A549 (cell line): ENCODE data around the gene EML1. TPM values are rescaled to one million over a fixed set of nuclear protein-coding genes. Genes with fewer than 3 reads are reported as not detected.

Source experiments
- ATAC-seq, 2 experiments: fragments of 200-7000 bp in 1 of 2; fragments of >200 bp in 1 of 2; cut with Nextera tagmentation in 1 of 2; cut with Tn5 transposase in 1 of 2; 3 replicates each; pipeline versions ENCODE4 v1.8.0 to v1.9.1; 2018 to 2020; ENCODE audit warnings: mild to moderate bottlenecking in 1 of 2, moderate library complexity in 1 of 2
- CTCF ChIA-PET: fragments of 300-600 bp; sonication (Branson Sonifier 250); formaldehyde crosslinking; extraction: SDS; loops from one replicate; lab custom pipeline; 2021; ENCODE audit warnings: antibody characterized with exemption, inconsistent platforms; lab: Yijun Ruan, JAX
- POLR2A ChIA-PET: fragments of 350-600 bp; formaldehyde crosslinking; extraction: SDS; loops from one replicate; lab custom pipeline; 2021; ENCODE audit warnings: antibody characterized with exemption, inconsistent platforms; lab: Yijun Ruan, JAX
- DNase-seq, 2 experiments: peaks; one replicate each; pipeline versions ENCODE4 v3.0.0 to v3.0.0-alpha.2; 2011 to 2016; ENCODE audit warnings: low read depth in 1 of 2, low spot score in 1 of 2
- FAIRE-seq: peaks from 2 replicates; lab custom pipeline; 2011; peaks lifted over from hg19 to GRCh38; lab: Jason Lieb, UNC
- H3K27ac ChIP-seq, 2 experiments: fragments of >200 bp; sonication (Bioruptor Twin); formaldehyde crosslinking; 3 replicates each; pipeline ENCODE4 v1.5.1; 2016 to 2017
- H3K4me1 ChIP-seq: fragments of >200 bp; sonication (Bioruptor Twin); formaldehyde crosslinking; 3 replicates; pipeline ENCODE4 v1.6.1; 2016
- H3K4me2 ChIP-seq: fragments of >200 bp; sonication (Bioruptor Twin); formaldehyde crosslinking; 3 replicates; pipeline ENCODE4 v1.6.1; 2016
- H3K4me3 ChIP-seq: fragments of >200 bp; sonication (Bioruptor Twin); formaldehyde crosslinking; 3 replicates; pipeline ENCODE4 v1.5.1; 2016
- H3K9me3 ChIP-seq: fragments of >200 bp; sonication (Bioruptor Twin); formaldehyde crosslinking; 3 replicates; pipeline ENCODE4 v1.6.1; 2016
- CBX2 ChIP-seq: fragments of 200-600 bp; sonication (generic); IDR thresholded peaks from 2 replicates; pipeline ENCODE4 v1.6.1; 2016; ENCODE audit warnings: low read depth, mild to moderate bottlenecking, borderline replicate concordance
- CBX8 ChIP-seq: fragments of 200-600 bp; sonication (generic); IDR thresholded peaks from 2 replicates; pipeline ENCODE4 v1.6.1; 2016
- CHD2 ChIP-seq: fragments of 150-350 bp; IDR thresholded peaks from 2 replicates; pipeline ENCODE4 v1.6.1; 2014; ENCODE audit warnings: low read length; ENCODE audit not compliant: partially characterized antibody
- EHF ChIP-seq: fragments of 250-450 bp; sonication (Bioruptor Pico); IDR thresholded peaks from 2 replicates; pipeline ENCODE4 v1.5.0; 2020; ENCODE audit warnings: mild to moderate bottlenecking
- EP300 ChIP-seq, 2 experiments: fragments of >200 bp; sonication (Bioruptor Twin); formaldehyde crosslinking; IDR thresholded peaks; 2 replicates in 1 of 2; 3 replicates in 1 of 2; pipeline ENCODE4 v1.6.1; 2016 to 2017
- FOSB ChIP-seq: fragments of 250-450 bp; sonication (Bioruptor Pico); IDR thresholded peaks from 2 replicates; pipeline ENCODE4 v1.5.0; 2020; ENCODE audit warnings: mild to moderate bottlenecking, moderate library complexity
- FOSL2 ChIP-seq, 2 experiments: fragments of 450-650 bp in 1 of 2; fragments of >200 bp in 1 of 2; sonication (Bioruptor Twin) in 1 of 2; formaldehyde crosslinking; IDR thresholded peaks; 2 replicates each; pipeline versions ENCODE4 v1.5.0 to v1.6.1; 2016 to 2020; ENCODE audit warnings: mild to moderate bottlenecking in 1 of 2, moderate library complexity in 1 of 2
- GATA3 ChIP-seq: IDR thresholded peaks from 2 replicates; pipeline ENCODE4 v1.6.1; 2012; ENCODE audit warnings: borderline replicate concordance
- HOXA7 ChIP-seq: fragments of 250-450 bp; sonication (Bioruptor Pico); IDR thresholded peaks from 2 replicates; pipeline ENCODE4 v1.5.0; 2020; ENCODE audit warnings: mild to moderate bottlenecking, moderate library complexity
- HOXB13 ChIP-seq: fragments of 250-450 bp; sonication (Bioruptor Pico); IDR thresholded peaks from 2 replicates; pipeline ENCODE4 v1.5.0; 2020; ENCODE audit warnings: low read depth, mild to moderate bottlenecking, moderate library complexity
- JUN ChIP-seq, 2 experiments: fragments of >200 bp; sonication (Bioruptor Twin); formaldehyde crosslinking; IDR thresholded peaks; 2 replicates in 1 of 2; 3 replicates in 1 of 2; pipeline ENCODE4 v1.6.1; 2016 to 2017
- KDM5A ChIP-seq: fragments of 200-600 bp; sonication (generic); IDR thresholded peaks from 2 replicates; pipeline ENCODE4 v1.6.1; 2016; ENCODE audit warnings: antibody characterized with exemption, mild to moderate bottlenecking
- MAZ ChIP-seq: fragments of 150-350 bp; IDR thresholded peaks from 2 replicates; pipeline ENCODE4 v1.6.1; 2014; ENCODE audit warnings: antibody characterized with exemption, low read depth, low read length, borderline replicate concordance
- NPAS2 ChIP-seq: fragments of 250-450 bp; sonication (Bioruptor Pico); IDR thresholded peaks from 2 replicates; pipeline ENCODE4 v1.8.0; 2022; ENCODE audit warnings: mild to moderate bottlenecking, moderate library complexity, borderline replicate concordance
- NR3C1 ChIP-seq: fragments of >200 bp; sonication (Bioruptor Twin); formaldehyde crosslinking; IDR thresholded peaks from 3 replicates; pipeline ENCODE4 v1.6.1; 2017
- PHF8 ChIP-seq: fragments of 200-600 bp; sonication (generic); IDR thresholded peaks from 2 replicates; pipeline ENCODE4 v1.6.1; 2016; ENCODE audit warnings: low read depth, mild to moderate bottlenecking, antibody characterized with exemption, moderate library complexity, borderline replicate concordance
- POLR2A ChIP-seq: IDR thresholded peaks from 2 replicates; pipeline ENCODE4 v1.6.1; 2012; ENCODE audit warnings: mild to moderate bottlenecking, low read length
- RARB ChIP-seq: fragments of 250-450 bp; sonication (Bioruptor Pico); IDR thresholded peaks from 2 replicates; pipeline ENCODE4 v1.8.0; 2021; ENCODE audit warnings: mild to moderate bottlenecking, moderate library complexity
- RNF2 ChIP-seq: fragments of 200-600 bp; sonication (generic); IDR thresholded peaks from 2 replicates; pipeline ENCODE4 v1.6.1; 2016; ENCODE audit warnings: low read depth, mild to moderate bottlenecking, antibody characterized with exemption, moderate library complexity, borderline replicate concordance
- TP53 ChIP-seq: fragments of 250-450 bp; sonication (Bioruptor Pico); IDR thresholded peaks from 2 replicates; pipeline ENCODE4 v1.5.0; 2021; ENCODE audit warnings: mild to moderate bottlenecking, moderate library complexity
- ZNF302 ChIP-seq: fragments of 250-450 bp; sonication (Bioruptor Pico); IDR thresholded peaks from 2 replicates; pipeline ENCODE4 v1.9.0; 2021; ENCODE audit warnings: inconsistent platforms, mild to moderate bottlenecking, moderate library complexity
- ZSCAN20 ChIP-seq: fragments of 250-450 bp; sonication (Bioruptor Pico); IDR thresholded peaks from 2 replicates; pipeline ENCODE4 v1.8.0; 2022; ENCODE audit warnings: mild to moderate bottlenecking, moderate library complexity
- WGBS: methylation state at CpG from one replicate; pipeline ENCODE4 v1.1.6; 2017; ENCODE audit errors: missing lambda C conversion rate; 5-methylcytosine and 5-hydroxymethylcytosine counted together
- polyA plus RNA-seq, 4 experiments: library from polyadenylated mRNA; depleted of rRNA in 3 of 4; stranded (reverse); fragments of >200 nt; fragmentation: RNase III in 1 of 4; extraction: RNeasy Plus Mini Kit Qiagen cat#74134 plus additional on column Dnase treatment in 1 of 4; gene quantifications; 2 replicates in 3 of 4; 3 replicates in 1 of 4; pipeline ENCODE4 v1.2.3, GENCODE V29; 2011 to 2017
- TF ChIP-seq, protein P1 (sequence below): fragments of >200 bp; sonication (Bioruptor Twin); formaldehyde crosslinking; IDR thresholded peaks from 3 replicates; pipeline ENCODE4 v1.6.1; 2016
- TF ChIP-seq, protein P2 (sequence below): IDR thresholded peaks from 2 replicates; pipeline ENCODE4 v1.6.1; 2012
- TF ChIP-seq, protein P3 (sequence below): fragments of >200 bp; sonication (Bioruptor Twin); formaldehyde crosslinking; IDR thresholded peaks from 2 replicates; pipeline ENCODE4 v1.6.1; 2016
- TF ChIP-seq, protein P4 (sequence below): fragments of 250-450 bp; sonication (Bioruptor Pico); IDR thresholded peaks from 2 replicates; pipeline ENCODE4 v1.5.0; 2021; ENCODE audit warnings: mild to moderate bottlenecking, moderate library complexity, borderline replicate concordance

Gene EML1
- polyA plus RNA-seq, 2 of the 4 experiments (the other 2 are of a cell fraction), result 29.7 to 30.8 TPM

DNA sequence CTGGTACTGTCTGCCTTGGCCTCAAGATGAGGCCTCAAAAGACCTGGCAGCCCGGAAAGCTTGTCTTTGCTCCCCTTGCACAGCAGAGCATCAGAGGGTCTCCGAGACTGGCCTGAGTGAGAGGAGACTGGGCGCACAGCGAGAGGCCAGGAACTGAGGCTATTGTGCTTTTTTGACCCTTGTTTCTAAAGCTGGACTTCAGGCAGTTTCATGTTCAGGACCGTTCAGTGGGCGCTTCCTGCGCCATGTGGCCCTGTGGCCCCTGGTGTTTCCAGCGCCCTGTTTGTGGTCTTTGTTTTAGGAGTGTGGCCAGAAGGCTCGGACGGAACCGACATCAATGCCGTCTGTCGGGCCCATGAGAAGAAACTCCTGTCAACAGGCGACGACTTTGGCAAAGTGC is 145.7 kb downstream of the EML1 start:
- DNase-seq (no peak), FAIRE-seq (no peak), ATAC-seq (no peak)
- no peak overlapping the region for H3K4me2 ChIP-seq
- TF ChIP-seq MAZ (no peak), NPAS2 (CRISPR knock-in tag) (no peak), FOSB (no peak), ZSCAN20 (CRISPR knock-in tag) (no peak), CBX8 (no peak), RARB (CRISPR knock-in tag) (no peak), KDM5A (no peak), GATA3 (no peak), POLR2A (no peak), CBX2 (no peak), CHD2 (no peak), PHF8 (no peak), NR3C1 (no peak), JUN (IDR thresholded peaks at IDR 0.05) (no peak)
- TF ChIP-seq, protein P1, sequence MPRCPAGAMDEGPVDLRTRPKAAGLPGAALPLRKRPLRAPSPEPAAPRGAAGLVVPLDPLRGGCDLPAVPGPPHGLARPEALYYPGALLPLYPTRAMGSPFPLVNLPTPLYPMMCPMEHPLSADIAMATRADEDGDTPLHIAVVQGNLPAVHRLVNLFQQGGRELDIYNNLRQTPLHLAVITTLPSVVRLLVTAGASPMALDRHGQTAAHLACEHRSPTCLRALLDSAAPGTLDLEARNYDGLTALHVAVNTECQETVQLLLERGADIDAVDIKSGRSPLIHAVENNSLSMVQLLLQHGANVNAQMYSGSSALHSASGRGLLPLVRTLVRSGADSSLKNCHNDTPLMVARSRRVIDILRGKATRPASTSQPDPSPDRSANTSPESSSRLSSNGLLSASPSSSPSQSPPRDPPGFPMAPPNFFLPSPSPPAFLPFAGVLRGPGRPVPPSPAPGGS, result no peak
- TF ChIP-seq, protein P2, sequence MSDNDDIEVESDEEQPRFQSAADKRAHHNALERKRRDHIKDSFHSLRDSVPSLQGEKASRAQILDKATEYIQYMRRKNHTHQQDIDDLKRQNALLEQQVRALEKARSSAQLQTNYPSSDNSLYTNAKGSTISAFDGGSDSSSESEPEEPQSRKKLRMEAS, result no peak
- ChIA-PET POLR2A (no interaction called here), CTCF (interaction anchor here (0.6 to 5.5 kb wide), 2 partner anchors 9 to 254 kb away, joined by 3 to 44 read pairs; no protein-coding TSS in a partner anchor)
- no peak overlapping the region for H3K27ac ChIP-seq
- H3K4me1 ChIP-seq, result no peaks in the 10 kb centered on the region
- H3K9me3 ChIP-seq, result no peaks in the 10 kb centered on the region
- no peak overlapping the region for H3K4me3 ChIP-seq
- WGBS, result 94% methylated on average over 15 of the region's 15 CpGs

DNA sequence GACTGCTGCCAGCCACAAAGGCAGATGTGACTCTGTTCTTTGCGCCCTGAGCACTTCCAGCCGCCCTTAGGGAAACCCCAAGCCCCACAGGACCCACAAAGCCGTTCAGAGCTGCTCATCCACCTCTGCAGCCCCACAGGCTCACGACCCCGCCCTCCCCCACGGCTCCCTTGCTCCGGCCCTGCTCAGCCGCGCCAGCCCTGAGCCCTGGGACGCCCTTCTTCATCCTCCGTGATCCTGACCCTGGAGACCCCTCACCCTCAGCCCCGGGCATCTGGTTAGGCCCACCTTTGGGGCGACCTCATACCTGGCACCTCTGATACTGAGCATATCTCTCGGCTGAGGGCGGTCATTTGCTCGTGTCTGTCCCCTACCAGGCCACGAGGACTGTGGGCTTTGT is 146.2 kb downstream of the EML1 start:
- CTCF ChIA-PET, result interaction anchor here (1.9 kb wide), 1 partner anchor 40 kb away, joined by 5 read pairs; no protein-coding TSS in a partner anchor
- WGBS, result 89% methylated on average over 14 of the region's 17 CpGs
- Histone ChIP-seq H3K27ac (no peak overlapping the region), H3K9me3 (no peaks in the 10 kb centered on the region), H3K4me2 (no peak overlapping the region), H3K4me3 (no peak overlapping the region), H3K4me1 (no peaks in the 10 kb centered on the region)
- POLR2A ChIA-PET, result no interaction called here
- DNase-seq, result no peak
- TF ChIP-seq, protein P3, sequence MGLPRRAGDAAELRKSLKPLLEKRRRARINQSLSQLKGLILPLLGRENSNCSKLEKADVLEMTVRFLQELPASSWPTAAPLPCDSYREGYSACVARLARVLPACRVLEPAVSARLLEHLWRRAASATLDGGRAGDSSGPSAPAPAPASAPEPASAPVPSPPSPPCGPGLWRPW, result no peak
- no peak for TF ChIP-seq ZNF302 (CRISPR knock-in tag)
- TF ChIP-seq CBX8, result no peak
- no peak for TF ChIP-seq HOXB13 (CRISPR knock-in tag)
- no peak for TF ChIP-seq FOSL2 (IDR thresholded peaks at IDR 0.05)
- TF ChIP-seq FOSL2 (CRISPR knock-in tag; IDR thresholded peaks at IDR 0.05), result no peak
- no peak for TF ChIP-seq TP53
- TF ChIP-seq, protein P4, sequence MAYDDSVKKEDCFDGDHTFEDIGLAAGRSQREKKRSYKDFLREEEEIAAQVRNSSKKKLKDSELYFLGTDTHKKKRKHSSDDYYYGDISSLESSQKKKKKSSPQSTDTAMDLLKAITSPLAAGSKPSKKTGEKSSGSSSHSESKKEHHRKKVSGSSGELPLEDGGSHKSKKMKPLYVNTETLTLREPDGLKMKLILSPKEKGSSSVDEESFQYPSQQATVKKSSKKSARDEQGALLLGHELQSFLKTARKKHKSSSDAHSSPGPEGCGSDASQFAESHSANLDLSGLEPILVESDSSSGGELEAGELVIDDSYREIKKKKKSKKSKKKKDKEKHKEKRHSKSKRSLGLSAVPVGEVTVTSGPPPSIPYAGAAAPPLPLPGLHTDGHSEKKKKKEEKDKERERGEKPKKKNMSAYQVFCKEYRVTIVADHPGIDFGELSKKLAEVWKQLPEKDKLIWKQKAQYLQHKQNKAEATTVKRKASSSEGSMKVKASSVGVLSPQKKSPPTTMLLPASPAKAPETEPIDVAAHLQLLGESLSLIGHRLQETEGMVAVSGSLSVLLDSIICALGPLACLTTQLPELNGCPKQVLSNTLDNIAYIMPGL, result no peak
- TF ChIP-seq, protein P2, result no peak
- no peak for TF ChIP-seq HOXA7
- TF ChIP-seq RNF2, result no peak
- TF ChIP-seq EHF (CRISPR knock-in tag), result no peak
- TF ChIP-seq EP300 (IDR thresholded peaks at IDR 0.05), result no peak
- ATAC-seq, result no peak
- FAIRE-seq, result no peak
